WERI-Rb-1 (cell line): ENCODE measurements around the gene SRSF10.
"Not testable (repeated sequence)": the region's sequence is repeated elsewhere in the genome, so short reads cannot be mapped to it uniquely, and the experiment has no call there.

Experiments
- DNase-seq: peaks from one replicate; pipeline ENCODE4 v3.0.0-alpha.2; 2020
- H3K27ac ChIP-seq: fragments of 250-450 bp; sonication (Bioruptor Pico); 2 replicates; pipeline ENCODE4 v1.5.1; 2020; ENCODE audit warnings: mild to moderate bottlenecking, moderate library complexity
- H3K27me3 ChIP-seq: fragments of 250-450 bp; sonication (Bioruptor Pico); 2 replicates; pipeline ENCODE4 v1.5.1; 2021; ENCODE audit warnings: mild to moderate bottlenecking, low read depth, moderate library complexity; ENCODE audit not compliant: insufficient read depth, severe bottlenecking
- H3K36me3 ChIP-seq: fragments of 250-450 bp; sonication (Bioruptor Pico); 2 replicates; pipeline ENCODE4 v1.5.1; 2020; ENCODE audit warnings: mild to moderate bottlenecking, moderate library complexity
- H3K4me3 ChIP-seq: 2 replicates; pipeline ENCODE4 v1.5.1; 2011; ENCODE audit warnings: low read depth, mild to moderate bottlenecking, control low read depth, low read length
- H3K9me3 ChIP-seq: fragments of 250-450 bp; sonication (Bioruptor Pico); 2 replicates; pipeline ENCODE4 v1.5.1; 2021; ENCODE audit warnings: mild to moderate bottlenecking, moderate library complexity; ENCODE audit not compliant: severe bottlenecking
- TF ChIP-seq, protein P1 (sequence below): IDR thresholded peaks from 2 replicates; pipeline ENCODE4 v1.5.1; 2011; ENCODE audit warnings: low read depth, mild to moderate bottlenecking, control low read depth, inconsistent platforms, low read length

Gene SRSF10

DNA sequence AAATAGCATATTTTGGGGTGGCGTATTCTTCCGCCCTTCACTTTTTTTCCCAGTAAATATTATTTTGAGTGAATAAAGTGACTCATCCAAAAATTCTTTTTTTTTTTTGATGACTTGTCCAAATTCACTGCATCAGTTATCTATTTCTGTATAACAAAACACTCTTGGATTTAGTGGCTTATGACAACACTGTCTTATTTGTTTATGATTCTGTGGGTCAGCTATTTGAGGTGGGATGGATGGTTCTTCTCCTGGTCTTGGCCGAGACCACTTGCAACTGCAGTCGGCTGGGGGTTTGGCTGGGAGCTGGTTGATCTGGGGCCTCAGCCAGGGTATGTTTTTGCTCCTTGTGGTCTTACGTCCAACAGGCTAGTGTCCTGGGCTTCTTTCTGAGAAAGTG lies 39.9 kb upstream of the SRSF10 start:
- no peak for DNase-seq
- Histone ChIP-seq H3K27me3 (no peaks in the 10 kb centered on the region), H3K36me3 (no peaks in the 10 kb centered on the region), H3K27ac (no peak overlapping the region), H3K9me3 (no peaks in the 10 kb centered on the region), H3K4me3 (no peak overlapping the region)
- TF ChIP-seq, protein P1, sequence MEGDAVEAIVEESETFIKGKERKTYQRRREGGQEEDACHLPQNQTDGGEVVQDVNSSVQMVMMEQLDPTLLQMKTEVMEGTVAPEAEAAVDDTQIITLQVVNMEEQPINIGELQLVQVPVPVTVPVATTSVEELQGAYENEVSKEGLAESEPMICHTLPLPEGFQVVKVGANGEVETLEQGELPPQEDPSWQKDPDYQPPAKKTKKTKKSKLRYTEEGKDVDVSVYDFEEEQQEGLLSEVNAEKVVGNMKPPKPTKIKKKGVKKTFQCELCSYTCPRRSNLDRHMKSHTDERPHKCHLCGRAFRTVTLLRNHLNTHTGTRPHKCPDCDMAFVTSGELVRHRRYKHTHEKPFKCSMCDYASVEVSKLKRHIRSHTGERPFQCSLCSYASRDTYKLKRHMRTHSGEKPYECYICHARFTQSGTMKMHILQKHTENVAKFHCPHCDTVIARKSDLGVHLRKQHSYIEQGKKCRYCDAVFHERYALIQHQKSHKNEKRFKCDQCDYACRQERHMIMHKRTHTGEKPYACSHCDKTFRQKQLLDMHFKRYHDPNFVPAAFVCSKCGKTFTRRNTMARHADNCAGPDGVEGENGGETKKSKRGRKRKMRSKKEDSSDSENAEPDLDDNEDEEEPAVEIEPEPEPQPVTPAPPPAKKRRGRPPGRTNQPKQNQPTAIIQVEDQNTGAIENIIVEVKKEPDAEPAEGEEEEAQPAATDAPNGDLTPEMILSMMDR: no peak

DNA sequence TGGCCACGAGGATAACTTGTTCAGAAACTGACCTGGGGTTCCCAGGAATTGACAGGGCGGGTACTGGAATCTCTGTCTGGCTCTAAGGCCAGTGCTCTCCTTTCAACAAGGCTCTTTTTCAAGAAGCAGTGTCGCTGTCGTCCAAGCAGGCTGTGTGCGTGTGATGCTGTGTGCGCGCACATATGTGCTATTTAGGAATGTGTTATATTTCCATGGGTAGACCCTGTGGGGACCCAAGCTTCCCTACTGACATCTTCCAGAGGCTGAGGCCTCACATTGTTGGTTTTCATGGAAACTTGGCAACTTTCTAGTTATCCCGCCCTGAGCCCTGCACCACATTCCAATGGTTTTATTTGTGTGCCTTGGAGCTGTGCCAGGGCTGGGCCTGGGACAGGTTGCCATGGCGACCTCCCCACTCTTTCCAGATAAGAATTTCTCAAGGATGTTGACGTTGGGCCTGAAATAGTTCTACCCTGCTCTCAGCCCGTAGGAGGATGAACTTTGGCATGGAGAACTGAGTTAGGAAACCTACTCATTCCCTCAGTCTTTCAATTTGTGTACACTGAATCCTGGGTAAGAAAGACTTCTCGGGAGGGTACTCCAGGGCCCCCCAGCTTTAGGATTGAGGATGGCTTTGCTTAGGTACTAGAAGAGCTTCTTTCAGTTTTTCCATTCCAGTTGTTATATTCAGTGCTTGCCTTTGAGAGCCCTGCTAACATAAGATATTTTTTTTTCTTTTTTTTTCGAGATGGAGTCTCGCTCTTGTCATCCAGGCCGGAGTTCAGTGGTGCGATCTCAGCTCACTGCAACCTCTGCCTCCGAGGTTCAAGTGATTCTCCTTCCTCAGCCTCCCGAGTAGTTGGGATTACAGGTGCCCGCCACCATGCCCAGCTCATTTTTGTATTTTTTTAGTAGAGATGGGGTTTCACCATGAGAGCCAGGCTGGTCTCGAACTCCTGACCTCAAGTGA lies 38.8 kb upstream of the SRSF10 start:
- H3K27ac ChIP-seq: no peak overlapping the region
- TF ChIP-seq, protein P1: no peak

DNA sequence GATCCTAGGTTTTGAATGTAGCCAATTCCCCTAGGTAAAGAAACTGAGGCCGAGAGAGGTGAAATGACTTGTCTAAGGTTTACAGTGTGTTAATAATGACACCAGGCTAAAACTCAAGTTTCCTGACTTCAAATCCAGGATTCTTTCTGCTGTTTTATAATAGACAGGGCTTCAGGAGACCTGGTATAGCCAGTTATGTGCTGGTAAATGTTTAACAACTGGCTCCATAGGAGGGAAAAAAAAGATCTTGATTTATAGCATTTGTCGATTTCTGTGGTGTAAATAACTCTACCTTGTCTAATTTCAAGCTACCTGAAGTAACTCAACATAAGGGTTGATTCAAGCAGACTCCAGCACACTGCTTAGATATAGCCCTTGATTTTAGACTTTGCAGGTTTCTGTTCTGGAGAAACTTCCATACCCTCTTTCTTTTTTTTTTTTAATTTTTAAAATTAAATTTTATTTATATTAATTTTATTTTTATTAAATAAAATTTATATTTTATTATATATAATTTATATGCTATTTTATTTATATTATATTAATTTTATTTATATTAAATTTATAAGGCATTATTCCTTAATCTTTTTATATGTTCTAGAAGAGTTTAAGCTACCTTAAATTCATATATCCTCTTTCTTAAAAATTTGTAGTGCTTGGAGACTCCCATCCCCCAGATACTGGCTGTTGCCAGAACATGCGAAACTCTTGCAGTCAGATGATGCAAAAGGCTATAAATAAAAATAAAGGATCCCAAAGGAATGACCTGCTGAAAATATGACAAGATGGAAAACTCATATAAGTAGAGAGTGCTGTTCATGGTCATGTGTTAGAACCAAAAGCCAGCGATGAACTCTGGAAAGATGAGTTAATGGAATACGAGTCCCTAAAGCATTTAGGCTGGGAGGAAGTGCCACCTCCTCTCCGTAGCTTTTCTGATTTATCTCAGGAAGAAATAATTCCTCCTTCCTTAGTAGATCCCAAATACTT lies 35.4 kb upstream of the SRSF10 start:
- no peak for DNase-seq
- Histone ChIP-seq H3K36me3 (no peaks in the 10 kb centered on the region), H3K27ac (no peak overlapping the region), H3K27me3 (no peaks in the 10 kb centered on the region), H3K4me3 (no peak overlapping the region), H3K9me3 (no peaks in the 10 kb centered on the region)
- TF ChIP-seq, protein P1: no peak

More for the DNA sequence above, 38.8 kb upstream of the SRSF10 start:
- no peaks in the 10 kb centered on the region for H3K27me3 ChIP-seq
- no peak for DNase-seq
- no peak overlapping the region for H3K4me3 ChIP-seq
- H3K9me3 ChIP-seq: no peaks in the 10 kb centered on the region
- no peaks in the 10 kb centered on the region for H3K36me3 ChIP-seq

- not testable (repeated sequence) for H3K27me3 ChIP-seq, DNase-seq, H3K9me3 ChIP-seq, H3K27ac ChIP-seq, H3K36me3 ChIP-seq, H3K4me3 ChIP-seq
Measured at GRCh38 chr1:24012878-24013277, 32.8 kb upstream of the SRSF10 start.

- TF ChIP-seq, protein P1: no peak
- H3K9me3 ChIP-seq: no peaks in the 10 kb centered on the region
Measured at GRCh38 chr1:24010650-24011049, 30.5 kb upstream of the SRSF10 start.

GRCh38 chr1:24009406-24009805 lies 29.3 kb upstream of the SRSF10 start:
- no peaks in the 10 kb centered on the region for H3K27me3 ChIP-seq
- TF ChIP-seq, protein P1: no peak
- no peak overlapping the region for H3K4me3 ChIP-seq
- no peak for DNase-seq
- no peak overlapping the region for H3K27ac ChIP-seq
- H3K9me3 ChIP-seq: no peaks in the 10 kb centered on the region
- no peaks in the 10 kb centered on the region for H3K36me3 ChIP-seq

More at GRCh38 chr1:24010650-24011049, 30.5 kb upstream of the SRSF10 start:
- DNase-seq: no peak
- Histone ChIP-seq H3K27ac (no peak overlapping the region), H3K4me3 (no peak overlapping the region), H3K27me3 (no peaks in the 10 kb centered on the region), H3K36me3 (no peaks in the 10 kb centered on the region)

GRCh38 chr1:24008574-24009184 lies 28.6 kb upstream of the SRSF10 start:
- not testable (repeated sequence) for DNase-seq, H3K4me3 ChIP-seq, H3K9me3 ChIP-seq, H3K27me3 ChIP-seq, H3K36me3 ChIP-seq, H3K27ac ChIP-seq
